HL-60 (cell line): Measurements from ENCODE around the gene IL12RB1.
A peak's percentile ranks its signal among the peaks of the same experiment; 100 is the strongest.

Source experiments
- CTCF ChIP-seq: IDR thresholded peaks from one replicate; pipeline ENCODE4 v1.5.1; 2011; ENCODE audit warnings: low read length, control low read depth, inconsistent platforms; ENCODE audit not compliant: insufficient read depth
- GABPA ChIP-seq: IDR thresholded peaks from 2 replicates; pipeline ENCODE4 v1.6.1; 2012; ENCODE audit warnings: low read depth
- POLR2AphosphoS5 ChIP-seq: IDR thresholded peaks from 2 replicates; pipeline ENCODE4 v1.6.1; 2012; ENCODE audit warnings: low read depth
- REST ChIP-seq: IDR thresholded peaks from 2 replicates; pipeline ENCODE4 v1.6.1; 2012; ENCODE audit warnings: low read depth; ENCODE audit not compliant: insufficient replicate concordance

- peak; percentile 50 for TF ChIP-seq CTCF
- TF ChIP-seq REST: no peak
- TF ChIP-seq POLR2AphosphoS5: no peak
- no peak for TF ChIP-seq GABPA
These were observed 28.3 kb downstream of the IL12RB1 start for GRCh38 chr19:18058208-18059009.
